ENCODE data around the gene TOP3A.

TOP3A gene

GRCh38 chr17:18277076-18277475 is 37.7 kb downstream of the TOP3A start:
- no peak for DNase-seq (ENCODE audit: low spot score)

GRCh38 chr17:18270046-18270931 is 44.5 kb downstream of the TOP3A start:
- DNase-seq (ENCODE audit: low spot score): no peak

GRCh38 chr17:18267927-18268711 is 46.7 kb downstream of the TOP3A start:
- DNase-seq (ENCODE audit: low spot score): no peak

GRCh38 chr17:18267366-18267765 is 47.4 kb downstream of the TOP3A start:
- no peak for DNase-seq (ENCODE audit: low spot score)

- no peak for DNase-seq (ENCODE audit: low spot score)
Observed at GRCh38 chr17:18263885-18264682, 50.7 kb downstream of the TOP3A start.

GRCh38 chr17:18262641-18263040 is 52.2 kb downstream of the TOP3A start:
- no peak for DNase-seq (ENCODE audit: low spot score)

GRCh38 chr17:18262111-18262510 is 52.7 kb downstream of the TOP3A start:
- DNase-seq (ENCODE audit: low spot score): no peak

- no peak for DNase-seq (ENCODE audit: low spot score)
Observed at GRCh38 chr17:18261659-18262058, 53.1 kb downstream of the TOP3A start.

- DNase-seq (ENCODE audit: low spot score): no peak
Observed at GRCh38 chr17:18261146-18261515, 53.7 kb downstream of the TOP3A start.

- DNase-seq (ENCODE audit: low spot score): peak; percentile 98
Observed at GRCh38 chr17:18260332-18261145, 54.3 kb downstream of the TOP3A start, which contains the start of gene MIEF2. Gene MIEF2 (plus strand): TSS chr17:18260662. CDS start chr17:18262721, 2,059 bp downstream.

- no peak for DNase-seq (ENCODE audit: low spot score)
Observed at GRCh38 chr17:18259621-18260331, 55.0 kb downstream of the TOP3A start.

GRCh38 chr17:18258356-18259038 is 56.3 kb downstream of the TOP3A start, which contains the start of gene FLII:
Gene FLII (minus strand): TSS chr17:18258738. CDS start chr17:18258690, 48 bp downstream.
- DNase-seq (ENCODE audit: low spot score): peak; percentile 78

- peak; percentile 75 for DNase-seq (ENCODE audit: low spot score)
Observed at GRCh38 chr17:18257982-18258355, 56.8 kb downstream of the TOP3A start.

GRCh38 chr17:18257268-18257981 is 57.4 kb downstream of the TOP3A start:
- peak; percentile 47 for DNase-seq (ENCODE audit: low spot score)

- DNase-seq (ENCODE audit: low spot score): no peak
Observed at GRCh38 chr17:18256776-18257175, 58.0 kb downstream of the TOP3A start.

GRCh38 chr17:18256351-18256750 is 58.4 kb downstream of the TOP3A start:
- no peak for DNase-seq (ENCODE audit: low spot score)

GRCh38 chr17:18254888-18255649 is 59.7 kb downstream of the TOP3A start:
- DNase-seq (ENCODE audit: low spot score): no peak
